Activated CD4-positive, alpha-beta T cell treated with anti-CD3 and anti-CD28 coated beads for 4 hours (primary cell): ENCODE results near the gene CCDC92.

Source experiments
- DNase-seq, 2 donors: peaks; one replicate each; pipeline ENCODE4 v3.0.0-alpha.2; 2020

The CCDC92 gene

GRCh38 chr12:123886258-123886657, 86.4 kb downstream of the CCDC92 start:
- DNase-seq: no peak
